ENCODE results near the gene THRAP3. TPM values are rescaled to one million over a fixed set of nuclear protein-coding genes. Genes with fewer than 3 reads are reported as not detected.

THRAP3 gene
- total and polyA plus RNA-seq, 4 donors, result 31.6 to 91.5 (median 66.0) TPM

- intact Hi-C loops (cut with DNase I), result loop anchor here in 1 of 2 donors (2.0 kb wide), 1 partner anchor 77 kb away; no protein-coding TSS in a partner anchor
- no peak for ATAC-seq (ENCODE audit: low FRiP score)
- peak overlapping the region; percentile 23 to 91 for H3K27ac ChIP-seq (ENCODE audit: low read depth in 1 of 2, low read length in 2 of 2)
- H3K36me3 ChIP-seq (ENCODE audit: control insufficient read depth in 1 of 2, insufficient read depth in 2 of 2, low read length in 1 of 2), result peaks cover 0 to 3% of the 10 kb centered on the region in 2 donors
- WGBS, 2 donors, result 91 to 92% methylated on average over 23 to 24 of the region's 24 CpGs
- no peak overlapping the region for H3K4me3 ChIP-seq (ENCODE audit: low read length in 2 of 2)
- no peaks in the 10 kb centered on the region for H3K9me3 ChIP-seq (ENCODE audit: control insufficient read depth, low read length)
- no peak for DNase-seq
- H3K27me3 ChIP-seq (ENCODE audit: control insufficient read depth in 1 of 2, insufficient read depth in 2 of 2, low read length in 1 of 2), result no peaks in the 10 kb centered on the region
- no peaks in the 10 kb centered on the region for H3K4me1 ChIP-seq (ENCODE audit: control insufficient read depth in 1 of 2, insufficient read depth in 2 of 2, low read length in 2 of 2)
Measured at GRCh38 chr1:36343651-36344394, 119.6 kb downstream of the THRAP3 start.

GRCh38 chr1:36344395-36344680 lies 120.1 kb downstream of the THRAP3 start:
- WGBS, 2 donors, result 83 to 96% methylated on average over 8 of the region's 8 CpGs
- no peak for DNase-seq
- intact Hi-C loops (cut with DNase I), result no loop called here

GRCh38 chr1:36345353-36345752 lies 121.1 kb downstream of the THRAP3 start:
- no peaks in the 10 kb centered on the region for H3K9me3 ChIP-seq (ENCODE audit: control insufficient read depth, low read length)
- H3K4me1 ChIP-seq (ENCODE audit: control insufficient read depth in 1 of 2, insufficient read depth in 2 of 2, low read length in 2 of 2), result no peaks in the 10 kb centered on the region
- DNase-seq (no peak), ATAC-seq (ENCODE audit: low FRiP score) (no peak)
- peak overlapping the region in 1 of 2 donors; percentile 4 for H3K27ac ChIP-seq (ENCODE audit: low read depth in 1 of 2, low read length in 2 of 2)
- no peaks in the 10 kb centered on the region for H3K27me3 ChIP-seq (ENCODE audit: control insufficient read depth in 1 of 2, insufficient read depth in 2 of 2, low read length in 1 of 2)
- WGBS, 2 donors, result 89 to 92% methylated on average over 7 of the region's 7 CpGs
- H3K4me3 ChIP-seq (ENCODE audit: low read length in 2 of 2), result no peak overlapping the region
- peaks cover 0 to 3% of the 10 kb centered on the region in 2 donors for H3K36me3 ChIP-seq (ENCODE audit: control insufficient read depth in 1 of 2, insufficient read depth in 2 of 2, low read length in 1 of 2)
- intact Hi-C loops (cut with DNase I), result no loop called here

More at GRCh38 chr1:36344395-36344680, 120.1 kb downstream of the THRAP3 start:
- Histone ChIP-seq H3K27ac (ENCODE audit: low read depth in 1 of 2, low read length in 2 of 2) (no peak overlapping the region), H3K36me3 (ENCODE audit: control insufficient read depth in 1 of 2, insufficient read depth in 2 of 2, low read length in 1 of 2) (peaks cover 0 to 3% of the 10 kb centered on the region in 2 donors), H3K27me3 (ENCODE audit: control insufficient read depth in 1 of 2, insufficient read depth in 2 of 2, low read length in 1 of 2) (no peaks in the 10 kb centered on the region), H3K4me3 (ENCODE audit: low read length in 2 of 2) (no peak overlapping the region), H3K4me1 (ENCODE audit: control insufficient read depth in 1 of 2, insufficient read depth in 2 of 2, low read length in 2 of 2) (no peaks in the 10 kb centered on the region), H3K9me3 (ENCODE audit: control insufficient read depth, low read length) (no peaks in the 10 kb centered on the region)
- no peak for ATAC-seq (ENCODE audit: low FRiP score)

GRCh38 chr1:36346741-36347370 lies 122.6 kb downstream of the THRAP3 start:
- DNase-seq (no peak), ATAC-seq (ENCODE audit: low FRiP score) (no peak)
- intact Hi-C loops (cut with DNase I), result no loop called here
- Histone ChIP-seq H3K4me1 (ENCODE audit: control insufficient read depth in 1 of 2, insufficient read depth in 2 of 2, low read length in 2 of 2) (peaks cover 0 to 2% of the 10 kb centered on the region in 2 donors), H3K36me3 (ENCODE audit: control insufficient read depth in 1 of 2, insufficient read depth in 2 of 2, low read length in 1 of 2) (peaks cover 0 to 3% of the 10 kb centered on the region in 2 donors), H3K9me3 (ENCODE audit: control insufficient read depth, low read length) (no peaks in the 10 kb centered on the region), H3K4me3 (ENCODE audit: low read length in 2 of 2) (no peak overlapping the region), H3K27ac (ENCODE audit: low read depth in 1 of 2, low read length in 2 of 2) (no peak overlapping the region), H3K27me3 (ENCODE audit: control insufficient read depth in 1 of 2, insufficient read depth in 2 of 2, low read length in 1 of 2) (no peaks in the 10 kb centered on the region)
- 88 to 89% methylated on average over 8 of the region's 8 CpGs for WGBS, 2 donors

- ATAC-seq (ENCODE audit: low FRiP score), result no peak
- peak overlapping the region; percentile 64 to 92 for H3K27ac ChIP-seq (ENCODE audit: low read depth in 1 of 2, low read length in 2 of 2)
- peaks cover 0 to 2% of the 10 kb centered on the region in 2 donors for H3K4me1 ChIP-seq (ENCODE audit: control insufficient read depth in 1 of 2, insufficient read depth in 2 of 2, low read length in 2 of 2)
- no peaks in the 10 kb centered on the region for H3K27me3 ChIP-seq (ENCODE audit: control insufficient read depth in 1 of 2, insufficient read depth in 2 of 2, low read length in 1 of 2)
- intact Hi-C loops (cut with DNase I), result no loop called here
- peaks cover 0 to 3% of the 10 kb centered on the region in 2 donors for H3K36me3 ChIP-seq (ENCODE audit: control insufficient read depth in 1 of 2, insufficient read depth in 2 of 2, low read length in 1 of 2)
- WGBS, 2 donors, result 62% methylated on average over 7 of the region's 7 CpGs
- H3K9me3 ChIP-seq (ENCODE audit: control insufficient read depth, low read length), result no peaks in the 10 kb centered on the region
- DNase-seq, result no peak
- H3K4me3 ChIP-seq (ENCODE audit: low read length in 2 of 2), result no peak overlapping the region
Measured at GRCh38 chr1:36349241-36349671, 125.0 kb downstream of the THRAP3 start.

- intact Hi-C loops (cut with DNase I), result loop anchor here in 1 of 2 donors (5.0 kb wide), 1 partner anchor 37 kb away; the partner anchor contains the start of gene STK40
- H3K4me3 ChIP-seq (ENCODE audit: low read length in 2 of 2), result no peak overlapping the region
- H3K27ac ChIP-seq (ENCODE audit: low read depth in 1 of 2, low read length in 2 of 2), result peak overlapping the region; percentile 64 to 92
- WGBS, 2 donors, result 17 to 18% methylated on average over 15 to 16 of the region's 16 CpGs
- no peaks in the 10 kb centered on the region for H3K9me3 ChIP-seq (ENCODE audit: control insufficient read depth, low read length)
- no peak for ATAC-seq (ENCODE audit: low FRiP score)
- H3K4me1 ChIP-seq (ENCODE audit: control insufficient read depth in 1 of 2, insufficient read depth in 2 of 2, low read length in 2 of 2), result peaks cover 0 to 2% of the 10 kb centered on the region in 2 donors
- H3K36me3 ChIP-seq (ENCODE audit: control insufficient read depth in 1 of 2, insufficient read depth in 2 of 2, low read length in 1 of 2), result peaks cover 0 to 4% of the 10 kb centered on the region in 2 donors
- no peaks in the 10 kb centered on the region for H3K27me3 ChIP-seq (ENCODE audit: control insufficient read depth in 1 of 2, insufficient read depth in 2 of 2, low read length in 1 of 2)
- peak in 1 of 2 donors; percentile 64 for DNase-seq
Measured at GRCh38 chr1:36349839-36350238, 125.6 kb downstream of the THRAP3 start.

- Histone ChIP-seq H3K4me3 (ENCODE audit: low read length in 2 of 2) (no peak overlapping the region), H3K9me3 (ENCODE audit: control insufficient read depth, low read length) (no peaks in the 10 kb centered on the region), H3K4me1 (ENCODE audit: control insufficient read depth in 1 of 2, insufficient read depth in 2 of 2, low read length in 2 of 2) (peaks cover 0 to 2% of the 10 kb centered on the region in 2 donors), H3K36me3 (ENCODE audit: control insufficient read depth in 1 of 2, insufficient read depth in 2 of 2, low read length in 1 of 2) (peaks cover 0 to 3% of the 10 kb centered on the region in 2 donors), H3K27ac (ENCODE audit: low read depth in 1 of 2, low read length in 2 of 2) (peak overlapping the region; percentile 64 to 92), H3K27me3 (ENCODE audit: control insufficient read depth in 1 of 2, insufficient read depth in 2 of 2, low read length in 1 of 2) (no peaks in the 10 kb centered on the region)
- 1 to 3% methylated on average over 13 of the region's 13 CpGs for WGBS, 2 donors
- ATAC-seq (ENCODE audit: low FRiP score) (peak; percentile 90), DNase-seq (peak; percentile 81 to 84)
- intact Hi-C loops (cut with DNase I), result loop anchor here in 1 of 2 donors (5.0 kb wide), 1 partner anchor 37 kb away; the partner anchor contains the start of gene STK40
Measured at GRCh38 chr1:36350659-36351226, 126.5 kb downstream of the THRAP3 start.

- DNase-seq (peak; percentile 74 to 84), ATAC-seq (ENCODE audit: low FRiP score) (peak; percentile 46)
- peaks cover 0 to 2% of the 10 kb centered on the region in 2 donors for H3K4me1 ChIP-seq (ENCODE audit: control insufficient read depth in 1 of 2, insufficient read depth in 2 of 2, low read length in 2 of 2)
- H3K36me3 ChIP-seq (ENCODE audit: control insufficient read depth in 1 of 2, insufficient read depth in 2 of 2, low read length in 1 of 2), result peaks cover 0 to 3% of the 10 kb centered on the region in 2 donors
- H3K9me3 ChIP-seq (ENCODE audit: control insufficient read depth, low read length), result no peaks in the 10 kb centered on the region
- no peak overlapping the region for H3K4me3 ChIP-seq (ENCODE audit: low read length in 2 of 2)
- no peaks in the 10 kb centered on the region for H3K27me3 ChIP-seq (ENCODE audit: control insufficient read depth in 1 of 2, insufficient read depth in 2 of 2, low read length in 1 of 2)
- WGBS, 2 donors, result 6 to 14% methylated on average over 14 of the region's 14 CpGs
- intact Hi-C loops (cut with DNase I), result loop anchor here in 1 of 2 donors (5.0 kb wide), 1 partner anchor 36 kb away; the partner anchor contains the start of gene STK40
- peak overlapping the region; percentile 25 to 92 for H3K27ac ChIP-seq (ENCODE audit: low read depth in 1 of 2, low read length in 2 of 2)
Measured at GRCh38 chr1:36351227-36351977, 127.2 kb downstream of the THRAP3 start.

Data from aorta (tissue), 5 donors.